ENCODE measurements around the gene DLEC1. TPM values are rescaled to one million over a fixed set of nuclear protein-coding genes. Genes with fewer than 3 reads are reported as not detected.

The DLEC1 gene
- total RNA-seq, 1 experiment from 2014 or later = 0.81 TPM

GRCh38 chr3:38090453-38090852 is 51.4 kb downstream of the DLEC1 start (continued):
- TF ChIP-seq NFYB (CRISPR knock-in tag; conservative IDR thresholded peaks at IDR 0.05; ENCODE audit: low read depth) (no peak), TCF7 (CRISPR knock-in tag; IDR thresholded peaks at IDR 0.05; ENCODE audit: low read depth) (no peak), NR1H2 (CRISPR knock-in tag; IDR thresholded peaks at IDR 0.05) (no peak), ATF1 (CRISPR knock-in tag; IDR thresholded peaks at IDR 0.05) (no peak), ZNF423 (CRISPR knock-in tag; IDR thresholded peaks at IDR 0.05) (no peak)

- no peaks in the 10 kb centered on the region for H3K36me3 Mint-ChIP-seq
- POLR2A ChIA-PET = no interaction called here
- no peak overlapping the region for H3K4me3 Mint-ChIP-seq
- TF ChIP-seq ZSCAN18 (CRISPR knock-in tag; IDR thresholded peaks at IDR 0.05) (no peak), ZNF219 (CRISPR knock-in tag; IDR thresholded peaks at IDR 0.05; ENCODE audit: borderline replicate concordance) (no peak), ZNF281 (CRISPR knock-in tag; IDR thresholded peaks at IDR 0.05) (no peak), IRF1 (CRISPR knock-in tag; IDR thresholded peaks at IDR 0.05) (no peak), NR3C1 (CRISPR knock-in tag; conservative IDR thresholded peaks at IDR 0.05; ENCODE audit: low read depth) (no peak), AR (CRISPR knock-in tag; IDR thresholded peaks at IDR 0.05) (no peak), FOXP1 (CRISPR knock-in tag; IDR thresholded peaks at IDR 0.05; ENCODE audit: borderline replicate concordance) (no peak), ZBTB21 (CRISPR knock-in tag; IDR thresholded peaks at IDR 0.05; ENCODE audit: borderline replicate concordance) (no peak), CREM (CRISPR knock-in tag; IDR thresholded peaks at IDR 0.05) (no peak), ESRRA (CRISPR knock-in tag; IDR thresholded peaks at IDR 0.05; ENCODE audit: borderline replicate concordance) (no peak), NFE2L1 (CRISPR knock-in tag; IDR thresholded peaks at IDR 0.05) (no peak), SMAD3 (CRISPR knock-in tag; IDR thresholded peaks at IDR 0.05; ENCODE audit: borderline replicate concordance) (no peak), ZNF425 (CRISPR knock-in tag; conservative IDR thresholded peaks at IDR 0.05) (no peak)
- peaks cover 7% of the 10 kb centered on the region; the same call in 1 of the 2 replicates for H3K27me3 Mint-ChIP-seq (ENCODE audit: low read depth)
- H3K27ac Mint-ChIP-seq = no peak overlapping the region
- peaks cover 22% of the 10 kb centered on the region for H3K4me1 Mint-ChIP-seq
- DNase-seq (ENCODE audit: low spot score) (no peak), ATAC-seq (no peak)
- CTCF ChIA-PET = interaction anchor here (1.2 kb wide), 1 partner anchor 203 kb away, joined by 4 read pairs; no protein-coding TSS in a partner anchor
- no peaks in the 10 kb centered on the region; the same call in 1 of the 2 replicates for H3K9me3 Mint-ChIP-seq
These were observed 56.0 kb downstream of the DLEC1 start for GRCh38 chr3:38094999-38095398.

Measured in WTC11 (cell line).